Progenitor cell of endocrine pancreas (in vitro differentiated cells): ENCODE results near the gene TMSB10. TPM values are rescaled to one million over a fixed set of nuclear protein-coding genes. Genes with fewer than 3 reads are reported as not detected.

Experiments used
- DNase-seq: peaks from one replicate; pipeline ENCODE4 v3.0.0; 2021; ENCODE audit warnings: low spot score; ENCODE audit not compliant: unreplicated experiment
- H3K27ac Mint-ChIP-seq: 2 replicates; pipeline ENCODE4 v1.8.0; 2021; ENCODE audit warnings: mild to moderate bottlenecking, moderate library complexity, mixed read lengths
- H3K27me3 Mint-ChIP-seq: 2 replicates; pipeline ENCODE4 v1.8.0; 2021; ENCODE audit warnings: mixed read lengths
- H3K36me3 Mint-ChIP-seq: 2 replicates; pipeline ENCODE4 v1.8.0; 2022; ENCODE audit warnings: mixed read lengths; ENCODE audit not compliant: insufficient read depth
- H3K4me1 Mint-ChIP-seq: 2 replicates; pipeline ENCODE4 v1.8.0; 2021; ENCODE audit warnings: low read depth, mixed read lengths
- H3K4me3 Mint-ChIP-seq: 2 replicates; pipeline ENCODE4 v1.8.0; 2021; ENCODE audit warnings: low read depth, mild to moderate bottlenecking, moderate library complexity, mixed read lengths
- H3K9me3 Mint-ChIP-seq: 2 replicates; pipeline ENCODE4 v1.8.0; 2021; ENCODE audit warnings: low read depth, mixed read lengths
- total RNA-seq: library from RNA; stranded (reverse); gene quantifications from 2 replicates; pipeline ENCODE4 v1.2.1, GENCODE V29; 2021
- TF ChIP-seq, protein P1 (sequence below): fragments of 200-600 bp; sonication (generic); IDR thresholded peaks from one replicate; pipeline ENCODE4 v1.5.0; 2021; ENCODE audit warnings: antibody characterized with exemption, mild to moderate bottlenecking; ENCODE audit not compliant: unreplicated experiment

The TMSB10 gene
- total RNA-seq, 1 donor from 2014 or later: 2,136 TPM

DNA sequence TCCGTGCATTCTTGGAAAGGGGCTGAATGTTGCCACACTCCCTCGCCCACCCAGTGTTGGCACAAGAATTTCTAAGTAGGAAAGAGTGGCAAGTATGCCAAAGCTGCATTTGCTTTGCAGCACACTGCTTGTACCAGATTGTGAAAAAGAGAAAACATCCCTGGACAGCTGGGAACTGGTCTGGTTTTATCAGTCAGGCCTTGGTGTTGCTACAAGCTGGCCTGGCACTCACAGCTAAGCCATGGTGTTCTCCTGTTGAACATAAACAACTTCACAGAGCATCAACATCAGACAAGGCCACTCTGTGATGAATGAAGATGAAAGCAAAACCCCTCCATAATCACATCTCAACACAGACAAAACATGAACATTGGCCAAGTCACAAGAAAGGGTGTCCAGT is 20.3 kb upstream of the TMSB10 start:
- H3K36me3 Mint-ChIP-seq: no peaks in the 10 kb centered on the region
- no peak for DNase-seq
- H3K9me3 Mint-ChIP-seq: no peaks in the 10 kb centered on the region
- peaks cover 17% of the 10 kb centered on the region for H3K4me1 Mint-ChIP-seq
- no peak overlapping the region for H3K27ac Mint-ChIP-seq
- H3K27me3 Mint-ChIP-seq: peaks cover 65% of the 10 kb centered on the region
- no peak overlapping the region for H3K4me3 Mint-ChIP-seq
- TF ChIP-seq, protein P1, sequence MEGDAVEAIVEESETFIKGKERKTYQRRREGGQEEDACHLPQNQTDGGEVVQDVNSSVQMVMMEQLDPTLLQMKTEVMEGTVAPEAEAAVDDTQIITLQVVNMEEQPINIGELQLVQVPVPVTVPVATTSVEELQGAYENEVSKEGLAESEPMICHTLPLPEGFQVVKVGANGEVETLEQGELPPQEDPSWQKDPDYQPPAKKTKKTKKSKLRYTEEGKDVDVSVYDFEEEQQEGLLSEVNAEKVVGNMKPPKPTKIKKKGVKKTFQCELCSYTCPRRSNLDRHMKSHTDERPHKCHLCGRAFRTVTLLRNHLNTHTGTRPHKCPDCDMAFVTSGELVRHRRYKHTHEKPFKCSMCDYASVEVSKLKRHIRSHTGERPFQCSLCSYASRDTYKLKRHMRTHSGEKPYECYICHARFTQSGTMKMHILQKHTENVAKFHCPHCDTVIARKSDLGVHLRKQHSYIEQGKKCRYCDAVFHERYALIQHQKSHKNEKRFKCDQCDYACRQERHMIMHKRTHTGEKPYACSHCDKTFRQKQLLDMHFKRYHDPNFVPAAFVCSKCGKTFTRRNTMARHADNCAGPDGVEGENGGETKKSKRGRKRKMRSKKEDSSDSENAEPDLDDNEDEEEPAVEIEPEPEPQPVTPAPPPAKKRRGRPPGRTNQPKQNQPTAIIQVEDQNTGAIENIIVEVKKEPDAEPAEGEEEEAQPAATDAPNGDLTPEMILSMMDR: no peak

DNA sequence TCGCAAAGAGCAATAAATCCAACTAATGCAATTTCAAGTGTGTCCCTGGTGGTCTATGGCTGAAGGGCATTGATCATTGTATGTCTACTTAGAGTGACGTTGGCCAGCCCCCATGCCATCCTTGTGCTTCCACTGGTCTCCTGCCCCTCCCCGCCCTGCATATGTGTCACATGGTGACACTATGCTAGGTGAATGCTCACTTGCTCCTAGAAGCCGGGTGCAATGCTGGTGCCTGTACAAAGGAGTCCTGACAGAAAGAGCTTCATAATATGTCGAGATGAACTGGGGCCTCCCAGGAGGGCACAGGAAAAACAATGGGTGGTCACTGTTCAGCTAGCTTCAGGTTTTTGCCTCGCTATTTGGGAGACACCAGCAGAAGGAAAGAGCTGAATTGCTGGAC is 18.7 kb upstream of the TMSB10 start:
- H3K36me3 Mint-ChIP-seq: no peaks in the 10 kb centered on the region
- TF ChIP-seq, protein P1: no peak
- H3K9me3 Mint-ChIP-seq: no peaks in the 10 kb centered on the region
- H3K27ac Mint-ChIP-seq: no peak overlapping the region
- H3K4me3 Mint-ChIP-seq: no peak overlapping the region
- DNase-seq: no peak
- H3K4me1 Mint-ChIP-seq: peaks cover 5% of the 10 kb centered on the region
- H3K27me3 Mint-ChIP-seq: peaks cover 51% of the 10 kb centered on the region

DNA sequence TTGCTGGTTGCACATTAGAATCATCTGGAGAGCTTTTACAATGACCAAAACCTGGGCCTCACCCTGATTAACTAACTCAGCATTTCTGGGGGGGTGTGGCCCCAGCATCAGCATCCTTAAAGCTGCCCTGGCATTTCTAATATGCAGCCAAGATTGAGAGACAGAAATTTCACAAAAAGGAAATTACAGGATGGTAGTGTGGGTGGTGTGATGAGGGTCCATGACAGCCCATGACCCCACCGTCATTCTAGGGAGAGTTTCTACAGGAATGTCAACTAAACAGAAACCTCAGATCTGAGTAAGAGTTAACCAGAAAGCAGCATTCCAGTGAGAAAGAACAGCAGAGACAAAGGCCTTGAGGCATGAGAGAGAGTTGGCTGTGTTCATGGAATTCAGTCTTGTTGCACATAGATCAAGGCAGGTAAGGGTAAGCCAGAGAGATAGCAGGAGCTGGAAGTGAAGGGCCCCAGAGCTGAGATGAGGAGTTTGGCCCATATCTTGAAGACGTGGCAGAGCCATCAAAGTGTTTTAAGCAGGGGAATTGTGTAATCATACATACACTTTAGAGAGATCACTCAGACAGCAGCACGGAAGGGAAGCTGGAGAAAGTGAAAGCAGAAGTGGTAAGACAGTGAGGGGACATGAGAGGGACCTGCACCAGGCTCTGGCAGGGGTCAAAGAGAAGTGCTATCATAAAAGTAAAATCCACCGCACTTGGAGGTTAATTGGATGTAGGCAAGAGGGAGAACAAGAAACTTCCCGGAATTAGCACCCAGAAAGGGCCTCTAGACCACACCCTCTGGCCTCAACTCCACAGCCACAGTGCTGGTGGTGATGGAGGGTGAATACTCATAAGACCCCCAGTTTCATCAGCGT is 16.8 kb upstream of the TMSB10 start:
- H3K4me1 Mint-ChIP-seq: no peaks in the 10 kb centered on the region
- H3K27me3 Mint-ChIP-seq: peaks cover 32% of the 10 kb centered on the region
- TF ChIP-seq, protein P1: no peak
- no peaks in the 10 kb centered on the region for H3K36me3 Mint-ChIP-seq
- no peak for DNase-seq
- no peaks in the 10 kb centered on the region for H3K9me3 Mint-ChIP-seq
- no peak overlapping the region for H3K27ac Mint-ChIP-seq
- no peak overlapping the region for H3K4me3 Mint-ChIP-seq

DNA sequence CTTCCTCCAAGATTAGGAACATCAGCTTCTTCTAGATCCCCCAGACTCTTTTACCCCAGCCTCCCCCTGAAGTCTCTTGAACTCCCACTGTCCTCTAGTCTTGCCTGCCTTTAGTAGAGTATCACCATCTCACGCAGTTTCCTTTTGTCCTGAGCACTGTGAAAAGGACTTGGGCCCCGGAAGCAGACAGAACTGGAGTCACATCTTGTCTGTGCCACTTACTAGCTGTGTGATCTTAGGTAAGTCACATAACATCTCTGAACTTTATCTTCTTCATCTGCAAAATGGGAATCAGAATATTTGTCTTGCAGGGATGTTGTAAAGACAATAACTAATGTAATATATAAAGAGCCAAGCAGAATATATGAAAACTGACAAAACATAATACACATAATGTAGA is 16.1 kb upstream of the TMSB10 start:
- Mint-ChIP-seq H3K4me1 (no peaks in the 10 kb centered on the region), H3K4me3 (no peak overlapping the region), H3K27me3 (peaks cover 25% of the 10 kb centered on the region), H3K36me3 (no peaks in the 10 kb centered on the region), H3K9me3 (no peaks in the 10 kb centered on the region), H3K27ac (no peak overlapping the region)
- DNase-seq: no peak
- TF ChIP-seq, protein P1: no peak

DNA sequence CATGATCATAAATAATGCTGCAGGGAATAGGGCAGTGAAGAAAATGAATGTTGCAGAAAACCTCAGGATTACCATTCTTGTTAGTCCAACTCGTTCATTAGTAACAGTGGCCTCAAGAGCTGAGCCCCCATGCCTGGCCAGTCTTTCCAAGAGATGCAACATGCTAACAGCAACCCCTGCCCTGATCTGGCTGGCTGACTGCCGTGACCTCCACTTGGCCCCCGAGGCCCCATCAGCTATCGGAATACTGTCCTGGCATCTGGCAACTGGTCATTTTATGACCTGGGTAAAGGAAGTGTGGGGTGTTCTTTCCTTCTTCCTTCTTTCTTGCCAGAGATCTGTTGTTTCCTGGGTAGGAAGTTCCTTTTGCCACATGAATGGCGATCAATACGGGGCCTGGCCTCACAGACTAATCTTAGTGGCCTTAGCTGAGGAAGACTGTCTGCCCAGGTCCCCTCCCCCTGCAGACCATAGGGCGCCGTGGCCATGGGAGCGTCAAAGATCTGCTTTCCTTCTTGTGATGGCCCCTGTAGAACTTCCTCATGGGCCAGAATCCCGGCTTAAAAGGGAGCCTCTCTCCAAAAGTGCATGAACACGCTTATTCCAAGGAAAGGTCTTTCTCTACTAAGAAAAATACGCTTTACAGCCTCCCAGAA is 14.0 kb upstream of the TMSB10 start:
- H3K36me3 Mint-ChIP-seq: no peaks in the 10 kb centered on the region
- H3K9me3 Mint-ChIP-seq: no peaks in the 10 kb centered on the region
- H3K27ac Mint-ChIP-seq: no peak overlapping the region
- H3K4me1 Mint-ChIP-seq: no peaks in the 10 kb centered on the region
- TF ChIP-seq, protein P1: no peak
- peaks cover 16% of the 10 kb centered on the region for H3K27me3 Mint-ChIP-seq
- DNase-seq: no peak
- H3K4me3 Mint-ChIP-seq: no peak overlapping the region
